ENCODE results near the gene L3MBTL4.

GRCh38 chr18:6284300-6284699, 130.4 kb downstream of the L3MBTL4 start:
- TF ChIP-seq ISL1 (CRISPR knock-in tag; IDR thresholded peaks at IDR 0.05) (no peak), ZFP30 (CRISPR knock-in tag; IDR thresholded peaks at IDR 0.05) (no peak), TSHZ2 (CRISPR knock-in tag; IDR thresholded peaks at IDR 0.05) (no peak), TCF4 (CRISPR knock-in tag; IDR thresholded peaks at IDR 0.05; ENCODE audit: borderline replicate concordance) (no peak), PATZ1 (CRISPR knock-in tag; IDR thresholded peaks at IDR 0.05; ENCODE audit: borderline replicate concordance) (no peak)
